Fibroblast of gingiva (primary cell): Measurements from ENCODE around the gene SHISA6.

ENCODE experiments used
- DNase-seq: peaks from one replicate; pipeline ENCODE4 v3.0.0-alpha.2; 2011; ENCODE audit warnings: low read depth

Gene SHISA6

GRCh38 chr17:11353601-11354000 is 112.6 kb downstream of the SHISA6 start:
- no peak for DNase-seq

GRCh38 chr17:11356371-11356770 is 115.4 kb downstream of the SHISA6 start:
- no peak for DNase-seq

GRCh38 chr17:11363565-11364117 is 122.6 kb downstream of the SHISA6 start:
- DNase-seq = no peak

GRCh38 chr17:11366272-11366850 is 125.3 kb downstream of the SHISA6 start:
- no peak for DNase-seq

- no peak for DNase-seq
Observed at GRCh38 chr17:11369575-11369974, 128.6 kb downstream of the SHISA6 start.

GRCh38 chr17:11372692-11373091 is 131.7 kb downstream of the SHISA6 start:
- DNase-seq = no peak

GRCh38 chr17:11378506-11378905 is 137.5 kb downstream of the SHISA6 start:
- no peak for DNase-seq

- DNase-seq = no peak
Observed at GRCh38 chr17:11380761-11381160, 139.7 kb downstream of the SHISA6 start.

GRCh38 chr17:11383157-11383556 is 142.1 kb downstream of the SHISA6 start:
- DNase-seq = no peak

- DNase-seq = no peak
Observed at GRCh38 chr17:11384131-11384530, 143.1 kb downstream of the SHISA6 start.

- no peak for DNase-seq
Observed at GRCh38 chr17:11387610-11388009, 146.6 kb downstream of the SHISA6 start.

GRCh38 chr17:11388054-11388453 is 147.0 kb downstream of the SHISA6 start:
- no peak for DNase-seq

GRCh38 chr17:11389583-11389982 is 148.6 kb downstream of the SHISA6 start:
- no peak for DNase-seq

GRCh38 chr17:11391134-11391533 is 150.1 kb downstream of the SHISA6 start:
- DNase-seq = no peak

- no peak for DNase-seq
Observed at GRCh38 chr17:11404431-11405276, 163.6 kb downstream of the SHISA6 start.

- DNase-seq = no peak
Observed at GRCh38 chr17:11406716-11407115, 165.7 kb downstream of the SHISA6 start.

- DNase-seq = no peak
Observed at GRCh38 chr17:11412654-11413053, 171.6 kb downstream of the SHISA6 start.

GRCh38 chr17:11418342-11418741 is 177.3 kb downstream of the SHISA6 start:
- DNase-seq = no peak

GRCh38 chr17:11430751-11431150 is 189.7 kb downstream of the SHISA6 start:
- DNase-seq = no peak

- DNase-seq = no peak
Observed at GRCh38 chr17:11438673-11439072, 197.7 kb downstream of the SHISA6 start.

- DNase-seq = no peak
Observed at GRCh38 chr17:11441004-11441403, 200.0 kb downstream of the SHISA6 start.

GRCh38 chr17:11446316-11446715 is 205.3 kb downstream of the SHISA6 start:
- no peak for DNase-seq

- no peak for DNase-seq
Observed at GRCh38 chr17:11454096-11454495, 213.1 kb downstream of the SHISA6 start.
